Activated CD4-positive, alpha-beta T cell treated with anti-CD3 and anti-CD28 coated beads for 4 hours (primary cell): ENCODE results near the gene HSFX2.
"Not testable (repeated sequence)": the region's sequence is repeated elsewhere in the genome, so short reads cannot be mapped to it uniquely, and the experiment has no call there.

ENCODE experiments used
- DNase-seq, 2 donors: peaks; one replicate each; pipeline ENCODE4 v3.0.0-alpha.2; 2020

HSFX2 gene, protein sequence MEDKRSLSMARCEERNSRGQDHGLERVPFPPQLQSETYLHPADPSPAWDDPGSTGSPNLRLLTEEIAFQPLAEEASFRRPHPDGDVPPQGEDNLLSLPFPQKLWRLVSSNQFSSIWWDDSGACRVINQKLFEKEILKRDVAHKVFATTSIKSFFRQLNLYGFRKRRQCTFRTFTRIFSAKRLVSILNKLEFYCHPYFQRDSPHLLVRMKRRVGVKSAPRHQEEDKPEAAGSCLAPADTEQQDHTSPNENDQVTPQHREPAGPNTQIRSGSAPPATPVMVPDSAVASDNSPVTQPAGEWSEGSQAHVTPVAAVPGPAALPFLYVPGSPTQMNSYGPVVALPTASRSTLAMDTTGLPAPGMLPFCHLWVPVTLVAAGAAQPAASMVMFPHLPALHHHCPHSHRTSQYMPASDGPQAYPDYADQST

DNA sequence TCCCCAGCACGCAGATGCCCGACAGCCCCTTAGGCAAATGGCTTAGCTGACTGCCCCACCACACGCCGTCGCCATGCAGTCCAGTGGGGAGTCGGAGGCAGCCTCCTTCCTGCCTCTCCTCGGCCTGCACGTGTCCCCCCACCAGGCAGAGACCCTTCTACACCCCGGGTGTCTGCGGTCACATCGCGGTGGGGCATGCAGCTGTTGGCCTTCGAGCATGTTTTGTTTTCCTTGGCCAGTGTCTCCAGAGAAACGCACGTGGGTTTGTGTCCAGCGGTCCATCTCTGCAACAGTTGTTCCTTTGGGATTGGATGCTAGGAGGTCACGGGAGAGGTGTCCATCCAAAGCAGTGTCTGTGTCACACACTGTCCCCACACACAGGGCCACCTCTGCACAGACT, at the start of gene HSFX2:
TSS of gene HSFX2 (minus strand) at position 101 of the 400 bp plus-strand sequence. CDS start 614 bp downstream, outside the sequence.
- not testable (repeated sequence) for DNase-seq

DNA sequence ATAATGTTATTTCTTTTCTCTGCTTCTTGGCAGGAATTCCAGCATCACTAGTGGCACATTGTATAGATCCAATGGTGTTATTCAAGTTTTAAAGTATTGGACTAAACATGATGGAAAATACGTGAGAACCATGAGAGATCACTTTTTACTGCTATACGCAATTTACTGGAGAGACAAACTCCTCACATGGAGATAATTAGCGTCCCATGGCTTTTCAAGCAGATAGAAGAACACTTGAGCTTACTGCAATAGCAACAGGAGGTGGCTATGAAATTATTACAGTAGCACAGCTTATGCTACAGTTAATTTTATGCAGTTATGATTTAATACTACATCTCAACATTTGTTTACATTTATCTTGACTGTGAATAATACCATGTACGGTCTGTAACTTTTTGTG, 48.4 kb upstream of the HSFX2 start:
- no peak for DNase-seq

DNA sequence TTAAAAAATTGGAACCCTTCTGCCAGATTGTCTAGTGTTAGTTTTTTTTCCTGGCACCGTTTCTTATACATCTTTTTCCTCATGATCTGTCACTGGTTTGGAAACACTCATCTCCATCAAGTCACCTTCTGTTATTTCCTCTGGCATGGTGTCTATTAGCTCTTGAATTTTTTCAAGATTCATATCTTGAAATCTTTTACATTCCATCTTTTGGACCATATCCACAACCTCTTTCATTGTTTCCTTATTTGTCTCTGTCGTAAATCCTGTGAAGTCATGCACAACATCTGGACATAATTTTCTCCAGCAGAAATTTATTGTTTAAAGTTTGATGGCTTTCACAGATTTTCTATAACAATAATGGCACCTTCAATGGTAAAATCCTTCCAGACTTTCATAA, 46.7 kb upstream of the HSFX2 start:
- DNase-seq = no peak

DNA sequence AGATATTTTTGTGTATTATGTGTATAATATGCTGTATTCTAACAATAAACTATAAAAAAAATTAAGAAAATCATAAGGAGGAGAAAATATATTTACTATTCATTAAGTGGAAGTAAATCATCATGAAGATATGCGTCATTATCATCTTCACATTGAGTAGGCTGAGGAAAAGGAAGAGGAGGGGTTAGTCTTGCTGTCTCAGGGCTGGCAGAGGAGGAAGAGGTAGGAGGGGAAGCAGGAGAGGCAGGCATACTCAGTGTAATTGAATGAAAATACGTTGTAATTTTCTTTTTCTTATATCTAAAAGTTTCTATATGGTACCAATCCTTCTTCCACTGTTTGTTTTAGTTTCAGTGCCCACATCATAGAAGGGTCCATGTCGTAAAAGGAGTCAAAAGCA, 46.3 kb upstream of the HSFX2 start:
- no peak for DNase-seq

DNA sequence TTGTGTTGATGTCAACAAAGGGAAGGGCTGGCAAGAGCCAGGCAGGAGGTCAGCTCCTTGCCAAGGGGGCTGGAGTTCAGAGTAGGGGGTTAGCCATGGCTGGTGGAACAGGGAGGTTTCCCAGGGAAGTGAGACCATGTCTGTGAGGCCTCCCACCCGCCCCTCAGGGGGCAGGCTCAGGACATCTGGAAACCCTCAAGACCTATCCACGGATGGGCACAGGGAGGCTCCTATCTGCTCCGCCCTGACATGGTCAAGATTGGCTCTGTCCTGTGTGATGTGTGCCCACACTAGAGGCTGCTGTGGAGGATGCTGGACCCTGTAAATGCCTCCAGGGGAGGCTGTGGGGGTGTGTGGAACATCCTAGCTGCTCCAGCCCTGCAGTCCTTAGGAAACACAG, 44.5 kb upstream of the HSFX2 start:
- no peak for DNase-seq

DNA sequence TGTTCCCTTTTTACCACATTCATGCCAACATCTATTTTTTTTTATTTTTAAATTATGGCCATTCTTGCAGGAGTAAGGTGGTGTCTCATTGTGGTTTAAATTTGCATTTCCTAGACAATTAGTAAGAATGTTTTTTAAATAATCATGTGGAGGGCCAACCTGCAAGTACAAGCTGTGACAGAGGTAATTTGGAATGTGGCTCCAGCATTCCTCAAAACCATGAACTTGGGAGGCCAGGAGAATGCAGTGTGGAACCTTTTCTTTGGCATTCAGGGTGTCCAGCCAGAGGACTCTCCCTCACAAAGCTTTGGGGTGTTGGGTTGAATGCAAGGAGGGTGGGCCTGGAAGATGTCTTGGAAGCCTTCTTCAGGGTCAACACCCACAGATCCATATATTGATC, 43.7 kb upstream of the HSFX2 start:
- no peak for DNase-seq

DNA sequence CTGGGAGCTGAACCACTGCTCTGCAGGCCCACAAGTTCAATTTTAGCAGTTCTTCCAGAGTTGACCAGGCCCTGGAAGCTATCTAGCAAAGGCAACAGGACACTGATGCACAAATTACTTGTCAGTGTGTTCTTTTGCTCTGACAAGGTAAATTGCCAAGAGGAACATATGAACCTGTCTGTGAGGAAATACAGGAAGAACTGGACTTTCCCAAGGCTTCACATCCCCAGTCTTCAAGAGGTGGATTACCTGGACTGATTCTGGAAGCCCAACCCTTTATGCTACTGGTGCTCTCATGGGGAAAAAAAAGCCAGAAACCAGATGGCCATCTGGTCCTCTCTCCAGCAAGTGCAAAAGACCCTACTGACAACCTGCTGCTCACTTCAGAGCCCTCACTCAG, 38.4 kb upstream of the HSFX2 start:
- no peak for DNase-seq

DNA sequence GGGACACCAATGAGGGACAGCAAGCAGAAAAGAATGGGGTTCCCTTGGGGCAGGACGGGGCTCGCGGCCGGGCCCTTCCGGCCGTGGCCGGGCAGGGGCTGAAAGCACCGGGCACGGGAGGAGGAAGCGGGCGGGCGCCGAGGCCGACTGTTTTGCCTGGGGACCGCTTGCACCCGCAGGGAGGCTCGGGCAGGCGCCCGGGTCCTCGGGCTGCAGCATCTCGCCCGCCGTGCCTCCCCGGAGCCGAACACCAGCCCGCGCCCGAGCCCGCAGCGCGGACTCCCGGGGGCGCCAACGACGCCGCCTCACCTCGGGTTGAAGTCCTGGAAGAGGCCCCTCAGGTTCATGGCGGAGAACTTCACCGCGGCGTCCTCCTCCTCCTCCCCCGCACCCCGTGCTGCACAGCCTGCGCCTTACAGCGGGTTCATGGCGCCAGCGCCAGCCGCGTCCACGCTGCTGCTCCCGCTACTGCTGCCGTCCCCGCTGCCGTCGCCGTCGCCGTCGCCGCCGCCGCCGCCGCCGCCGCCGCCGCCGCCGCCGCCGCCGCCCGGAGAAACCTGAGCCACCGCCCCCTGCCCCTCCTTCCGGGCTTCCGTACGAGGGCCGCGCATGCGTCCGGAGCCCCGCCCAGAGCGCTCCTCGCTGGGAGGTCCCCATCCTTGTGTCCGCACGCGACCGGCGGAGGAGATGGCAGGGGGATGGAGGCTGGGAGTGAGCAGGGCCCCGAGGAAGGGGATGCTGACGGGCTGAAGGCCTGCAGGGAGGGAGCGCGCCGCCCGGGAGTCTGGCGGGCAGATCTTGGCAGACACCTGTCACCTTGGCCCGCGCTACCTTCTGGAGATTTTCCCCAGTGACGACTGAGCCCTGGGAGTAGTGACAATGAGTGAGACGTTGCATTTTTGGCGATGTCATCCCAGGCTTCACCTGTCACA, 36.4 kb upstream of the HSFX2 start, which contains the start of gene TMEM185A:
TSS of gene TMEM185A (minus strand) at position 559 of the 932 bp plus-strand sequence. CDS start at position 347, 212 bp downstream.
- peak; percentile 59 to 60 for DNase-seq

DNA sequence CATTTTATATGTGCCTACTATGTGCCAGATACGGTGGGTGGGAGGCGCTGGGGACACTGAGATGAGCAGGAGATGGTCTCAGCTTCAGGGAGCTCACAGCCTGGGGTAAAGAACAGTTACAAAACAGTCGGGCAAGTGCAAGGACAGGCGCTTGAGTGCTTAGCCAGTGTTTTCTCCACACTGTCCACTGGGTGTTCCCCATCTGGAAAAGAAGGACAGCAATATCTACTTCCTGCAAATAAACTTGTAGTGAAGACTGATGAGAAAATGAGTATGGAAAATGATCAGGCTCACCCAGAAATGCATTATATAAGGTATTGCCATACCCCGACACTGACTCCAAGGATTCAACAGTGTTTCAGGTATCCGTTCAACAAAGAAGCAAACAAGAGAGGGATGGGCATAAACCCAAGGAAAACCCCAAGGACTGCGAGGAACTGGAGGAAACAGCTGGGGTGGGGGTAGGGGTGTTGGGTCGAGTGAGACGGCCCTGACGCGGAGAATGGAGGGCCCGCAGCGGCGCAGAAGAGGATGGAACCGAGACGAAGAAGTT, 35.6 kb upstream of the HSFX2 start:
- no peak for DNase-seq

DNA sequence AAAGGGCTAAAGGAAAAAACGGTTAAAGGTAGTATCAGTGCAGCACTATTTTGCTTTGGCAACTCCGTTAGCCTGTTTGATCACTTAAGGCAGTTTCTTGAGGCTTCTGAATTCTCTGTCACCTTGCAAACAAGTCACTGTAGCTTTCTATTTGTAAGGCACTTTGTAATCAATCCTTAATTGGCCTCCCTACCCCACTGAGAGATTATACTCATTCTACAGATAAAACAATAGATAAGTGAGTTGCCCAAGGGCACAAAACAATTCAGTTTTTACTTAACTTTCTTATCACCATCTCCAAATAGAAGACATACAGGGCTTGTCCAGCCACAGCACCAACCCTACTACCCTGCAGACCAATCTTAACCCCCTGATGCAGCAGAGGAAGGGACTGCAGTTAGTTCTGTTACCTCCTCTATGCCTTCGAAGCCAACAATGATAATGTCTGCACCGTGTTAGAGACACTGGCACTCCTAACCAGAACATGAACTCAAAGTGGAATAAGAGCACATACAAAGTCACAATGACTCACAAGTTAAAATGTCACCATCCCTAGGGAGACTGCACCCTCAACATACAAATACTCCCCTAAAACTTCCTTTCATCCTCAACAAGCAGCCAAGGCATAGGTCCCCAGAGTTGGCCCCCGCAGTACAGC, 34.7 kb upstream of the HSFX2 start:
- no peak for DNase-seq

DNA sequence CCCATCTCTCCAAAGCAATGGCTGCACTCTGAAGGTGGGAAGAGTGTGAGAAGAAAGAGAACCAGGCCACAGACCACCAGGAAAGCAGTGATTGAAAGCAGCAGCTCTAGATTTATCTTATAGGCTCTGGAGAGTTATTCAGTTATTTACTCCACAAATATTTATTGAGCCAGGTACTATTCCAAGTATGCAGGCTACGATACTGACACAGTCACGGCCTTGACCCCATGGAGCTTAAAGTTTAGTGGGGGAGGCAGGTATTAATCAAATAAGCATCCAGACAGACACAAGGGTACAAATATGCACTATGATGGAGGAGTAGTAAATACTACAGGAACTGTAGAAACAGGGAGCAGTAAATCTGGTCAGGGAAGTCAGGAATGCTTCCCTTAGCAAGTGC, 33.7 kb upstream of the HSFX2 start:
- DNase-seq = no peak

DNA sequence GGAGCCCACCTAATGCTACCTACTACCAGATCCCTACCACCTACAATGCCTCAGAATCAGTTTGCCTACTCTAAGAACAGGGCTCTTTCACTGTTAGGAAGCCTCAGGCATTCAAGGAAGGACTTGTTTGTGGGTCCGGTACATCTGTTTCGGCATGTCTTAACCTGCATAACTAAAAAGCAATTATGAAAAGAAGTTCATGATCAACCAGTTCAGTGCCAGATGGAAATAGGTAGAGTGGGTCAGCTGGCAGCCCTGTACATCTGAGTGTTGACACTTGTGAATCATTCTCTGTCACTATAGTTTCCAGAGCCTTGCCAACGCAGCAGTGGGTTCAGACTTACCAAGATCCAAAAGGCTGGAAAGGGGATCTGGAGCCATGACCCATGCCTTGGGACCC, 33.2 kb upstream of the HSFX2 start:
- no peak for DNase-seq

DNA sequence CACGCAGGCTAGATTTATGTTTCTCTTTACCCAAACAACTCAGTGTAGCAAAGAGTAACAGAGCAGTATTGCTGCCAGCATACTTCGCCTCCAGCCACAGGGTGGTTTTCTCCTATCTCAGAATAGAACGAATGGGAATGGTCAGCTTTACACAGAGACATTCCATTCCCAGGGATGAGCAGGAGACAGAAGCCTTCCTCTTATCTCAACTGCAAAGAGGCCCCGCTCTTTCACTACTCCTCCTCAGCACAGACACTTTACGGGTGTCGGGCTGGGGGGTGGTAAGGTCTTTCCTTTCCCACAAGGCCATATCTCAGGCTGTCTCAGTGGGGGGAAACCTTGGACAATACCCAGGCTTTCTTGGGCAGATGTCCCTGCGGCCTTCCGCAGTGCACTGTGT, 31.7 kb upstream of the HSFX2 start:
- DNase-seq = not testable (repeated sequence)

DNA sequence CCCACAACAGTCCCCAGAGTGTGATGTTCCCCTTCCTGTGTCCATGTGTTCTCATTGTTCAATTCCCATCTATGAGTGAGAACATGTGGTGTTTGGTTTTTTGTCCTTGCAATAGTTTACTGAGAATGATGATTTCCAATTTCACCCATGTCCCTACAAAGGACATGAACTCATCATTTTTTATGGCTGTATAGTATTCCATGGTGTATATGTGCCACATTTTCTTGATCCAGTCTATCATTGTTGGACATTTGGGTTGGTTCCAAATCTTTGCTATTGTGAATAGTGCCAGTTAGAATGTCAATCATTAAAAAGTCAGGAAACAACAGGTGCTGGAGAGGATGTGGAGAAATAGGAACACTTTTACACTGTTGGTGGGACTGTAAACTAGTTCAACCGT, 24.5 kb upstream of the HSFX2 start:
- DNase-seq = not testable (repeated sequence)

DNA sequence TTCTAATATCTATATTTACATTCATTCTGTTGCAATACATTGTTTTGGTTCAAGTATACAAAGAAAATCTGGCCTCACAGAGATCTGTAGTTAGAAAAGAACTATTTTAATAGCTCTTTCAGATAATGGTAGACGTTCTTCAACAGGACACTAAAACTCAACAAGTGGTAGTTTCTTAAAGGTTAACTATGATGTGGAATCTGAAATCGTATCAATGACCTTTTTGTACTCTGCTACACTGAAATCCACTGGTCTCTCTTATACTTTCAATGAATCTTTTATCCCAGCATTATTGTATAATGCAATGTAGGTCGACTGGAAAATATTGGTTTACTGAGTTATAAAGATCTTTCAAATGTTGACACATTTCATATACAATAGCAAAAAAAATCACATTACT, 23.8 kb upstream of the HSFX2 start:
- DNase-seq = no peak

DNA sequence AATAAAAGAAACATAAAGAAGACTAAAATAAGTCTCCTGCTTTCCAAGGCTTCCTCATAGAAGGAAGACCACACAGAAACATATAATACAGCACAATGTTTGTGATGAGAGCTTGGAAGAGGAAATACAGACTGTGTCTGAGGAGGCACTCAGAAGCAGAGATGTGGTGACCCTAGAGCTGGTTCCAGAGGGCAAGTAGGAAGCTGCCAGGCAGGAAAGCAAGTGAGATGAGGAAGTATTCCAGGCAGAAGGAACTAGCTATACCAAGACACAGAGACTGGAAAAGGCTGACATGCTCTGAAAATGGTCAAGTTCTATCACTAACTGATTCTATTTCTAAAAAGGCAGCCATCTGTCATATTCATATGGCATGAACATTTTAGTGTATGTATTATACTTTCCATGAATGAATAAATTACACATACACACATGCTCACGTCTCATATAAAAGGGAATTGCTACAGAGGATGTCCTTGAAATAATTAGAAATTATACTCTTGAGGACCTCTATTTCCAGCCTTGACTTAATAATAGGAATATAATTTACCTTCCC, 16.6 kb upstream of the HSFX2 start:
- no peak for DNase-seq

DNA sequence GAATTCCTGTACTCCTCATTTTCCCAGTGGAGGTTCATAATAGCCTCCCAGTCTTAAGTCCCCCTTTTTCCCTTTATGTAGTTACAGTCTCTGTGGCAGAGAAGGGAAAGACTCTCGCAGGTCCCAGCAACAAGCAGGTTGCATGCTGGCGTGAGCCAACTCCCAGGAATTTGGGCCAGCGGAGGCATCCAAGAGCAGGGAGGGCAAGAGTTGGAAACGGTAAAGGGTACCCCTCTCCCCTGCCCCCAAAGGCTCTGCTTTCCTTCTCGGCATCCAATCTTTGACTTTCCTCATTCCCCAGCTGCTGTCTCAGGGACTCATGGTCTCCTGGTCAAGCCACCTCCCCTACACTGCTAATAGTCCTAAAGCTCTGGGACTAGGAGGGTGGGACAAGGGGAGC, 15.4 kb upstream of the HSFX2 start:
- no peak for DNase-seq

DNA sequence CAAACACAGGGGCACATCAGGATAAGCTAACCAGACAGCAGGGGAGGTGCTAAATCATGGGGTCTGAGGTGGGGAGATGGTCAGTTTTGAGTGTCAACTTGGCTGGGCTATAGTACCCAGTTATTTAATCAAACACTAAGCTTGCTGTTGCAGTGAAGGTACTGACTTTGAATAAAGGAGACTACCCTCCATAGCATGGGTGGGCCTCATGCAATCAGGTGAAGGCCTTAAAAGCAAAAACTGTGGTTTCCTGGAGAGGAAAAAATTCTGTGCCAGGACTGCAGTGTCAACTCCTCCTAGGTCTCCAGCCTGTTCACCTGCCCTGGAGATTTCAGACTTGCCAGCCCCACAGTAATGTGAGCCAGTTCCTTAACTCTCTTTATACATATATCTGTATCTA, 12.6 kb upstream of the HSFX2 start:
- DNase-seq = no peak

DNA sequence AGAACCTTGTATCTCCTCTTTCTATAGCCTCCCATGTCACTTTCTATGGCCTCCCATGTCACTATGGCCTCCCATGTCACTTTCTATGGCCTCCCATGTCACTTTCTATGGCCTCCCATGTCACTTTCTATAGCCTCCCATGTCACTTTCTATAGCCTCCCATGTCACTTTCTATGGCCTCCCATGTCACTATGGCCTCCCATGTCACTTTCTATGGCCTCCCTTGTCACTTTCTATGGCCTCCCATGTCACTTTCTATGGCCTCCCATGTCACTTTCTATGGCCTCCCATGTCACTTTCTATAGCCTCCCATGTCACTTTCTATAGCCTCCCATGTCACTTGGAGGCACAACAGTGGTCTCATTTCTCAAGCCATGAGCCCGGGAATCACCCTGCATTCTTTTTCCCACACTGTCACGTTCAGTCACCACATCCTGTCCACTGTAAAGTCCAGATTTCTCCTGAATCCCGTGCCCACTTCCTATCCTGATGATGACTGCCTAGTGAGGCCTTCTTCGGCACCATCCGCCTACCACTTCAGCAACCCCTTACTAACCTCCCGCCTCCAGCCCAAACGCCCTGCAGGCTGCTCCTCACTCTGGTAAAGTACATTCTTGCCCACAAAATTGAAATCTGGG, 10.3 kb upstream of the HSFX2 start:
- not testable (repeated sequence) for DNase-seq

DNA sequence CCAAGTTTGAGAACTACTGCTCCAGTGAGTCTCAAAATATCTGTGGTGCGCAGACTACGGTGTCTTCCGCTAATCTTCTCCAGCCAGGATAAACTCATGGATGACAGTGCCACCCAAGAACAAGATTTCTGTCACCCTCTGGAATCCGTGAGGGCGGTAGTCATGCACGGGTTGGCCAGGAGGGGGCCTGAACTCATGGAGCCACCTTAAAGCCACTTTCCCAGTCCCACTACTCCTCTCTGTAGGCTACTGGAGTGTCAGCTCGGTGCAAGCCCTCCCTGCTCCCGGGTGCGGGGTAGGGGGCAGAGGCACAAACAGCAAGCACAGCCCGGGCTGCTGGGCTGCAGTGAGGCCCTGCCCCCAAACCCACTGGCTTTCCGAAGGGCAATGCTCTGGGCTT, 3.5 kb upstream of the HSFX2 start:
- DNase-seq = not testable (repeated sequence)

DNA sequence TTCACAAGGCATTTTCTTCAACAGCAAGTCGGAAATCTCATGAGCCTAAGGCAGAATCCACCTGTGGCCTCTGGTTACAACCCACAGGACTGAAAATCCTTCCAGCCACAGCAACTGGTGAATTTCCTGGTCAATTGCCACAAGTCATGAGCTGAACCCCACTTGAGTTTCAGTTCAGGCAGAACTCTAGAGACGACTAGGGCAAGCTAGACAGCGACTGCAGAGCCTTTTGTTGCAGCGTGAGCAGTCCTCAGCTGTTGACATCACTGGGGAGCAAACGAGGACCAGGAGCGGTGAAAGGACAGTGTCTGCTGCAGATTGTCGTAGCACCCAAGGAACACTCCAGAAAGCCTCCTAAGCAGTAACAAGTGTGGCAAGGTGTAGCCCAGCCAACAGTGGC, 829 bp upstream of the HSFX2 start:
- DNase-seq = not testable (repeated sequence)

DNA sequence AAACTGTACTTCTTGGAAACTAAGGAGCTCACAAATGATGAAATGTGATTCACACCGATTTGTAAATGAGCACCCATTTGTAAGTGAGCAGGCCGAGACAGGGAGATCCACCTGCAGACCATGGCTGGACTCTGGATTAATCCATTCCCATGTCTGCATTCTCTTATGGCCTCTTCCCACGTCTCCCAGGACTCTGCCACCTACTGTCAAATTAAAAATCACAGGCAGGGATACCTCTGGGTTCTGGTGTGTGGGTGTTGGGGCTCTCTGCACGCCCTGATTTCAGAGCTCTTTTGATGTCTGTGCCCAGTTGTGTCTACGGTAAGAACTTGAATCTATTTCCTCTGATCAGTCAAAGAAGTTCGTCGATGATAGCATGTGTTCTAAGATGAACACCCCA, 4.1 kb downstream of the HSFX2 start:
- not testable (repeated sequence) for DNase-seq
